UCSD-AML1 (cell line): Measurements from ENCODE around the gene UBE2L5.

Experiments
- DNase-seq: peaks from one replicate; lab custom pipeline; 2025; ENCODE audit not compliant: unreplicated experiment; lab: John Stamatoyannopoulos, UW

The UBE2L5 gene

DNA sequence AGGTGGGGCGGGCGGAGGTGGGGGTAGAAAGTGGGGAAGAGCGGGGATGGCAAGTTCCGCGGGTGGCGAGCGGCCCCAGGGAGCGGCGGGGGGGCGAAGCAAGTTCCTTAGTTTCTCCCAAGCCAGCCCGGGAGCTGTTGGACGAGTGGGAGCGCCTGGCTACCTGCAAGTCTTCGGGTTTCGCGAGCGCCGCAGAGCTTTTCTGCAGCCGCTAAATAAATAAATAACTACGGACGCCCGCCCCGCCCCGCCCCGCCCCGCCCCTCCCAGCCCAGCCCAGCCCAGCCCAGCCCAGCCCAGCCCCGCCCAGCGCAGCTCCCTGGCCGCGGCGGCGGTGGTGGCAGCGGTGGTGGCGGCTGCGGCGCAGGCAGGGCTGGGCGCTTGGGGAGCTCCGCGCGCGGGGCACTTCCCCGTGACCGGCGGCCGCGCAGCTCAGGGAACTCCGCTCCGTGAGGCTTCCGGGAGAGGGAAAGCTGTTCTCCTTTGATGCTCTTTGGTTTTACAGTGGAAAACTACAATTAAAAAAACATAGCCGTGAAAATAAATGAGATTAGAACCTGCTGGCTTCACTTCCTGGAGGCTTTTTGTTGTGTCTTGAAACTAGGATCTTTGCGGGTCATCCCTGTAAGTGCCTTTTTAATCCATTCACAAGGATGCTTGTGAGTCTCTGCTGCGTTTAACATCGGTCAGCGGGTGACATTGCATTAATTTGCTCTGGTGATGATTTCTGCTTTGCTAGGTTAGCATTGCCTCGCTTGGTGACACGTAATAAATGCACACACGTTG, at the start of gene UBE2L5:
Gene UBE2L5 (plus strand): TSS at position 440 of the 786 bp plus-strand sequence. CDS start 5,498 bp downstream, outside the sequence.
- DNase-seq: peak; percentile 80

DNA sequence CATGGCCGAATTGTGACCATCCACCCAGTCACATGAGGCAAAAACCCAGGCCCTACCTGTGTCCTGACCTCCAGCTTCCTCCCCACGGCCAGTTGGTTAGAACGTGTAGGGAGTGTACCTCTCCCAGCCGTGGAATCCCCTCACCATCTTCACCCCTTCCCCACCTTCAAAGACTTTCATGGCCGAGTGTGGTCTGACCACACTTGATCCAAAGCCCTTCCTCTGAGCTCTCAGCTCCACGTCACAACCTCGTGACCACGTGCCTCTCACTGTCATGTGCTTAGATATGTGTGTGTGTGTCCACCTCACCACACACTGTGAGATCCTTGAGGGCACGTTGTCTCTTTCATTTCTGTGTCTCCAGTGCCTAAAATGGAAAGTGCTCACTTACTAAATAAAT, 48.6 kb upstream of the UBE2L5 start:
- no peak for DNase-seq

GRCh38 chr13:30375265-30375835, 46.9 kb upstream of the UBE2L5 start:
- DNase-seq: no peak

DNA sequence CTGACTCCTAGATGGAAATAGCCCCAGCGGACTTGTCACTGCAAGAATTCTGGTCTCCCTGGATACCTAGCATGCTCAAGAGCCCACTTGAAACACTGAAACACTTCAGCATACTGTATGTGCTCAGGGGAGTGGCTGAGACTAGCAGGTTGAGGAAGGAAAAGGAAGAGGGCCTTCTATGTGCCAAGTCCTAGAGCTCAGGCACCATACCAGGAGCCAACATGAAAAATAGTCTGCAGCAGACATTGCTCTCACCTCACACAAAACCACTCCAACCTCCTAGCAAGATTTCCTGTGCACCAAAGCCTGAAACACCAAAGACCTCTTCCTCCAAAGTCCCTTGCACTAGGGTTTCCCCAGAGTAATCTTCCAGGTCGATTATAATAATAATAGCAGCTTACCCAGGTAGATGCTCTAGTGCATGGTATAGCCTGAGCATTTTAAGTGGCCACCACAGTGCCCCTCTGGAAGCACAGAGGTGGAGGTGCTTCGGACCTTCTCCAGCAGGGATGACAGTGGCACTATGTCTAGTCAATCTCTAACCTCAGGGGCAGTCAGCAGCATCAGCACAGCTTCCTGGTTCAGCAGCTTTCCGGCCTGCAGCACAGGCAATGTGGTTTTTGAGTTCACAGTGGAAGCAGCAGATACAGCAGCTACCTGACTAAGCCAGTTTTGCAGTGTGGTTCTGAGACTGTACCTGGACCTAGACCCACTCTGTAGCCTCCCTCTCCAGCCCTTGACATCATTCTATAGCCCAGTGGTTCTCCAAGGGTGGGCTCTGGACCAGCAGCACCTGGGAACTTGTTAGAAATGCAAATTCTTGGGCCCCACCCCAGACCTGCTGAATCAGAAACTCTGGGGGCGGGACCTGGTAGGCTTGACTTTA, 45.6 kb upstream of the UBE2L5 start:
- peak; percentile 47 for DNase-seq

GRCh38 chr13:30377312-30377685, 45.0 kb upstream of the UBE2L5 start:
- DNase-seq: no peak

GRCh38 chr13:30378191-30378590, 44.1 kb upstream of the UBE2L5 start:
- no peak for DNase-seq

GRCh38 chr13:30381049-30381448, 41.2 kb upstream of the UBE2L5 start:
- no peak for DNase-seq

- DNase-seq: no peak
Measured at GRCh38 chr13:30382836-30383525, 39.3 kb upstream of the UBE2L5 start.

DNA sequence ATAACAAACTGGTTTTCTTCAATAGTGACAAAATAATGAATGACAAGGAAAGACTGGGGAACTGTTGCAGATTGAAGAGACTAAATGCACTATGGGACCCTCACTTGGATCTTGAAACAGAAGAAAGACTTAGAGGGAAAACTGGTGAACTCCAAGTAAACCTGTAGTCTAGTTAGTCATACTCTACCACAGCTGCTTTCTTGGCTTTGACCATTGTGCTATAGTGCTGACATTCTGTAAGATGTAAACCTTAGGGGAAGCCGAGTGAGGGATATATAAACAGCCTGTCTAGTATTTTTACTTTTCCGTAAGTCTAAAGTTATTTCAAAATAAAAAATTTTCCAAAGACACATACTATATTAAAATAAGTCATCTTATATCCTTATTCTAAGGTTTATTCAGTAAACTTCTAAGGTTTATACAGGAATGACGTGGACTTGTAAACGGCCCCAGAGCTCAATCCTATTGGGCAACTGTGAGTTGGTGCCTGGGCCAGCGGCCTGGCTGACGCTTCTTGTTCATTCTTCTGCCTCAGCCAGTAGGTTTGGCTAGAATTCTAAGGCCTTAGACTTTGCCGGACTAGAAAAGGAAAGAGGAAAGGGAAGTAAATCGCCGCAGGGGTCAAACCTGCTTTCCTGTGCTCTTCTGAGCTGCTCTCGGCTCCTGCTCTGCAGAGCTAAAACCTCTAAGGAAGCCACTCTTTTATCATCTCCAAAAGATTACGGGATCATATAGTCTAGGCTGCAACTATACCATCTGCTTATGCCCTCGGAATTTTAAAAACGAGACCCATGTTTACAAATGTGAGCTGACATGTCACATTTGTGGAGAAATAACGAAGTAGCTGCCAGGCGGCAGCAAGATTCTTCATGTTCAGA, 33.6 kb upstream of the UBE2L5 start:
- DNase-seq: no peak

GRCh38 chr13:30391956-30392680, 30.2 kb upstream of the UBE2L5 start:
- no peak for DNase-seq

DNA sequence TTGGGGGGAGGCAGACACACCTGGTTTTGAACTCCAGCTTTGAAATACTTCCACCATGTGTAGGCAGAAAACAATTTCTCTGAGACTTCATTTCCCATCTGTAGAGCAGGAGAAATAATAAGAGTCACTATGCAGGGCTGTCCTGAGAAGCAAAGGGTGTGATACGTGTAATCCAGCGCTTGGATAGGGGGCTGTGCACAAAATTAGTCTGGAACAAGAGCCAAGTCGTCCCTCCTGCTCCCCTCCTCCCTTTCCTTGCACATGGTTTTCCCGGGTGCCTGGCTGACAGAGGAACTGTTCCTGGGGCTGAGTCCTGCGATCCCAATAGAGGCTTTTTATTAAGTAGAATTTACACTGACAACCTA, 29.6 kb upstream of the UBE2L5 start:
- no peak for DNase-seq

- DNase-seq: no peak
Measured at GRCh38 chr13:30394751-30395191, 27.5 kb upstream of the UBE2L5 start.

- peak; percentile 25 for DNase-seq
Measured at GRCh38 chr13:30395192-30396158, 26.8 kb upstream of the UBE2L5 start.

- no peak for DNase-seq
Measured at GRCh38 chr13:30396434-30397075, 25.7 kb upstream of the UBE2L5 start.

DNA sequence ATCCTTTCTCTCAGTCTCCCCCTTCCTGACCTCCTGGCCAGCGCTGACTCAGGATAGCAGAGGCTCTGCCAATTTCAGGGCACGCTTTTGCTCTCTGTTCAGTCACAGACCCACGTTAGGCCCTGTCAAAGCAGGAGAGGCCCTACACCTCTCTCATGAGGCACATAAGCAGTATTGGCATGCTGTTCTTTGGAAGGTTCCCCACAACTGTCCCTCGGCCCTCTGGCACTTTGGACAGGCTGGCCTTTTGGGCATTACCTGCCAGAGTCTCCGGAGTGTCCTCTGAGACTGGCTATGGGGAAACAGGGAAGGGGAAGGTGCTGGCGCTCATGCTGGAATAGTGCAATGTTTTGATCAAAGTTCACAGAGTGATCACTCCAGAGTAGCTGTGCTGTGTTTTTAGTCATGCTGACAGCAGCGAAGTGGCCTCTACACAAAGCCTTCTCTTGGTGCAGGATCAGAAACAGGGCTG, 23.7 kb upstream of the UBE2L5 start:
- no peak for DNase-seq

DNA sequence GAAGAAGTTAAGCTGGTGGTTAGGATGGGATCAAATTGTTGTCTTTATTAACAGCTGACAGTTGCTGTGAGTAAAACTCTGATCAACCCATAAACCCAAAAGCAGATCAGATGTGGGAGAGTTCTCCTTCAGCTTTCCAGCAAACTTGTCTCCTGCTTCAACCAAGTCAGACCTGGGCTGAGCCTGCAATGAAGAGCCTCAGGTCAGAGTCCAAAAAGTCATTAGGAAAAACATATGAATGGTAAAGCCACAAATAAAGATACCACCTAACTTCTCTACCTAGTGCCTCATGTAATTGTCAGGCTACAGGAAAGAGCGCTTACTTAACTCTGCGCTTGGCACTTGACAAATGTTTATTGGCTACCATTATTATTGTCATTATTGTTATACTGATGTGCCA, 21.9 kb upstream of the UBE2L5 start:
- no peak for DNase-seq

DNA sequence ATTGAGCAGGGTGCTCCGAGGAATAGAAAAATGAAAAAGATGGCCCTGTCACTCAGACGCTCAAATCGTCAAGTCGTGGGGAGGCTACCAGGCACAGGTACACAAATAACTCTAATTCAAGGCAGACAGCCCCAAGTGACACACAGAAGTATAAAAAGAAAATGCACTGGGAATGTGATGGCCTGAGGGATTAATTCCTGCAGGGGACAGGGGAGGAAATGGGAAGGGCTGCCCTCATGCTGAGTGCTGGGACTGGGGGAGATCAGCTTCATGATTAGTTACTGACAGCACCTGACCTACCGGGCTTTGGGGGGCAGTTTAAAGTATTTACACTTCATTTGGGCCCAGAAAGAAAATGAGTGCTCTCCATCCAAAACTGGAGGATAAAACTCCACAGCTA, 20.9 kb upstream of the UBE2L5 start:
- no peak for DNase-seq

GRCh38 chr13:30403456-30403855, 18.8 kb upstream of the UBE2L5 start:
- no peak for DNase-seq
